IMR-90 (cell line): ENCODE data around the gene DBF4B. TPM values are rescaled to one million over a fixed set of nuclear protein-coding genes. Genes with fewer than 3 reads are reported as not detected.

Source experiments
- ATAC-seq: fragments of 200-7000 bp; cut with Tn5 transposase; 2 replicates; pipeline ENCODE4 v1.9.1; 2020; ENCODE audit warnings: low read depth, mild to moderate bottlenecking, moderate library complexity
- BruUV-seq: library from RNA; stranded (reverse); fragments of 400-500 nt; replicated peaks from 2 replicates; lab custom pipeline; 2021; lab: Mats Ljungman, UMichigan
- CTCF ChIA-PET: fragments of 300-600 bp; formaldehyde crosslinking; extraction: SDS; loops from one replicate; lab custom pipeline; 2021; ENCODE audit warnings: antibody characterized with exemption; lab: Yijun Ruan, JAX
- POLR2A ChIA-PET: fragments of 300-600 bp; sonication (Branson Sonifier 250); formaldehyde crosslinking; loops from one replicate; lab custom pipeline; 2022; ENCODE audit warnings: antibody characterized with exemption; ENCODE audit not compliant: unreplicated experiment; lab: Charles Lee
- DNase-seq: peaks from one replicate; pipeline ENCODE4 v3.0.0; 2013
- H2AFZ ChIP-seq: replicated peaks from 2 replicates; pipeline ENCODE3; 2013; ENCODE audit warnings: low read length, mild to moderate bottlenecking; ENCODE audit not compliant: poor library complexity
- H2AK5ac ChIP-seq: 2 replicates; pipeline ENCODE4 v1.6.1; 2013; ENCODE audit warnings: low read depth, low read length, inconsistent platforms
- H2AK9ac ChIP-seq: replicated peaks from 2 replicates; pipeline ENCODE3; 2013; ENCODE audit warnings: mild to moderate bottlenecking, low read depth, low read length, moderate library complexity; ENCODE audit not compliant: poor library complexity
- H2BK120ac ChIP-seq: 2 replicates; pipeline ENCODE4 v1.6.1; 2013; ENCODE audit warnings: low read depth, low read length, inconsistent platforms
- H2BK15ac ChIP-seq: 3 replicates; pipeline ENCODE4 v1.6.1; 2013; ENCODE audit warnings: low read depth, low read length, inconsistent platforms
- H2BK20ac ChIP-seq: 2 replicates; pipeline ENCODE4 v1.6.1; 2013; ENCODE audit warnings: low read depth, mild to moderate bottlenecking, inconsistent platforms, low read length, moderate library complexity
- H2BK5ac ChIP-seq: 2 replicates; pipeline ENCODE4 v1.6.1; 2013; ENCODE audit warnings: mild to moderate bottlenecking, low read depth, low read length, inconsistent platforms; ENCODE audit not compliant: poor library complexity, severe bottlenecking
- H3K14ac ChIP-seq: replicated peaks from 2 replicates; pipeline ENCODE4 v1.6.1; 2013; ENCODE audit warnings: low read depth, low read length, inconsistent platforms
- H3K18ac ChIP-seq: 2 replicates; pipeline ENCODE4 v1.6.1; 2013; ENCODE audit warnings: low read depth, low read length, control low read depth
- H3K23ac ChIP-seq: 2 replicates; pipeline ENCODE4 v1.6.1; 2013; ENCODE audit warnings: low read depth, low read length, inconsistent platforms
- H3K27ac ChIP-seq: 2 replicates; pipeline ENCODE4 v1.5.1; 2013; ENCODE audit warnings: mild to moderate bottlenecking, control low read depth, low read length; ENCODE audit not compliant: insufficient read depth
- H3K27me3 ChIP-seq: 2 replicates; pipeline ENCODE4 v1.6.1; 2013; ENCODE audit warnings: low read length; ENCODE audit not compliant: control insufficient read depth, insufficient read depth
- H3K36me3 ChIP-seq: 2 replicates; pipeline ENCODE4 v1.6.1; 2013; ENCODE audit warnings: low read length, mixed read lengths; ENCODE audit not compliant: control insufficient read depth, insufficient read depth
- H3K4ac ChIP-seq: 2 replicates; pipeline ENCODE4 v1.6.1; 2013; ENCODE audit warnings: low read depth, low read length, inconsistent platforms
- H3K4me1 ChIP-seq: 2 replicates; pipeline ENCODE4 v1.6.1; 2013; ENCODE audit warnings: low read length, mixed read lengths; ENCODE audit not compliant: control insufficient read depth, insufficient read depth
- H3K4me2 ChIP-seq: 2 replicates; pipeline ENCODE4 v1.6.1; 2013; ENCODE audit warnings: low read depth, mild to moderate bottlenecking, control low read depth, low read length, moderate library complexity
- H3K4me3 ChIP-seq: 2 replicates; pipeline ENCODE4 v1.5.1; 2013; ENCODE audit warnings: low read depth, mild to moderate bottlenecking, control low read depth, low read length, moderate library complexity; ENCODE audit not compliant: insufficient read depth
- H3K56ac ChIP-seq: 2 replicates; pipeline ENCODE4 v1.6.1; 2013; ENCODE audit warnings: low read length, inconsistent platforms; ENCODE audit not compliant: insufficient read depth; ENCODE audit errors: extremely low read depth
- H3K79me1 ChIP-seq, 2 experiments: 2 replicates each; pipeline ENCODE4 v1.6.1; 2013; ENCODE audit warnings: low read length in 2 of 2, inconsistent platforms in 1 of 2, low read depth in 1 of 2
- H3K9ac ChIP-seq: 2 replicates; pipeline ENCODE4 v1.6.1; 2013; ENCODE audit warnings: low read depth, low read length, control low read depth
- H3K9me1 ChIP-seq: 2 replicates; pipeline ENCODE4 v1.6.1; 2013; ENCODE audit warnings: low read length, inconsistent platforms; ENCODE audit not compliant: insufficient read depth
- H3K9me3 ChIP-seq: 2 replicates; pipeline ENCODE4 v1.6.1; 2013; ENCODE audit warnings: low read length; ENCODE audit not compliant: control insufficient read depth, insufficient read depth
- H4K20me1 ChIP-seq: 2 replicates; pipeline ENCODE4 v1.6.1; 2013; ENCODE audit warnings: low read length, inconsistent platforms; ENCODE audit not compliant: insufficient read depth
- H4K5ac ChIP-seq: 2 replicates; pipeline ENCODE4 v1.6.1; 2013; ENCODE audit warnings: mild to moderate bottlenecking, low read depth, low read length, control low read depth
- H4K8ac ChIP-seq, 2 experiments: 2 replicates each; pipeline ENCODE4 v1.6.1; 2013; ENCODE audit warnings: low read depth in 2 of 2, low read length in 2 of 2, control low read depth in 1 of 2, inconsistent platforms in 1 of 2
- H4K91ac ChIP-seq: 2 replicates; pipeline ENCODE4 v1.6.1; 2013; ENCODE audit warnings: low read depth, low read length, inconsistent platforms; ENCODE audit not compliant: insufficient read depth
- BHLHE40 ChIP-seq: fragments of 150-350 bp; IDR thresholded peaks from 2 replicates; pipeline ENCODE4 v1.6.1; 2016; ENCODE audit warnings: mild to moderate bottlenecking, low read depth, low read length
- CEBPB ChIP-seq: IDR thresholded peaks from 2 replicates; pipeline ENCODE4 v1.6.1; 2012; ENCODE audit warnings: low read depth, low read length, improper control_type of control experiment
- MAZ ChIP-seq: IDR thresholded peaks from 2 replicates; pipeline ENCODE4 v1.6.1; 2012; ENCODE audit warnings: low read depth, mild to moderate bottlenecking, low read length, improper control_type of control experiment, moderate library complexity, borderline replicate concordance
- MXI1 ChIP-seq: IDR thresholded peaks from 2 replicates; pipeline ENCODE4 v1.6.1; 2012; ENCODE audit warnings: low read depth, mild to moderate bottlenecking, low read length, moderate library complexity, borderline replicate concordance
- POLR2A ChIP-seq: IDR thresholded peaks from 2 replicates; pipeline ENCODE4 v1.6.1; 2012; ENCODE audit warnings: mild to moderate bottlenecking, low read depth, low read length
- RAD21 ChIP-seq: IDR thresholded peaks from 2 replicates; pipeline ENCODE4 v1.6.1; 2012; ENCODE audit warnings: low read length, improper control_type of control experiment
- WGBS, 2 experiments: methylation state at CpG; one replicate each; pipeline versions ENCODE4 v1.1.5 to v1.1.7; 2013; ENCODE audit warnings: missing lambda C conversion rate in 2 of 2; ENCODE audit not compliant: insufficient read length in 1 of 2; ENCODE audit errors: extremely low coverage in 2 of 2; 5-methylcytosine and 5-hydroxymethylcytosine counted together
- dilution Hi-C: fragments of 300-500 bp; cut with HindIII; formaldehyde crosslinking; loops from one replicate; pipeline ENCODE4 v1.14.3; 2018; ENCODE audit warnings: low sequenced_read_pairs; ENCODE audit not compliant: unreplicated experiment
- in situ Hi-C: fragments of 300-500 bp; cut with MboI; formaldehyde crosslinking; loops from 3 replicates; pipeline ENCODE4 v1.14.3; 2019; ENCODE audit warnings: low sequenced_read_pairs, inconsistent platforms, mixed read lengths
- intact Hi-C: fragments of 100-400 bp; cut with micrococcal nuclease; formaldehyde crosslinking; loops from 2 replicates; pipeline ENCODE4 v1.10.0; 2022
- polyA plus RNA-seq, 3 experiments: library from polyadenylated mRNA; depleted of rRNA; stranded (reverse); fragments of >200 nt; gene quantifications; 2 replicates each; pipeline ENCODE4 v1.2.3, GENCODE V29; 2012; ENCODE audit warnings: low replicate concordance in 1 of 3
- total RNA-seq: library from RNA; depleted of rRNA; stranded (reverse); fragments of >200 nt; gene quantifications from 2 replicates; pipeline ENCODE4 v1.2.3, GENCODE V29; 2012
- TF ChIP-seq, protein P1 (sequence below): fragments of 150-350 bp; IDR thresholded peaks from 2 replicates; pipeline ENCODE4 v1.6.1; 2017; ENCODE audit warnings: mild to moderate bottlenecking, antibody characterized with exemption, low read length, low read depth

DBF4B gene
- total and polyA plus RNA-seq, 2 of the 4 experiments (the other 2 are of a cell fraction), result 3.6 to 10.2 TPM

GRCh38 chr17:44759086-44759915 lies 50.8 kb downstream of the DBF4B start:
- Histone ChIP-seq H3K18ac (no peak overlapping the region), H2BK20ac (no peak overlapping the region), H2BK5ac (no peak overlapping the region), H3K4me1 (peaks cover 2% of the 10 kb centered on the region; the same call in 1 of the 2 replicates), H3K9me1 (0 out of 2 replicates have a peak, but pooled peaks cover 2% of the 10 kb centered on the region), H3K9me3 (no peaks in the 10 kb centered on the region), H3K27me3 (peaks cover 45% of the 10 kb centered on the region), H3K4ac (no peak overlapping the region), H2BK15ac (no peak overlapping the region), H4K91ac (no peak overlapping the region), H4K20me1 (no peaks in the 10 kb centered on the region), H3K4me3 (peak overlapping the region; percentile 47), H3K79me1 (no peaks in the 10 kb centered on the region), H3K27ac (no peak overlapping the region), H4K8ac (no peak overlapping the region), H3K36me3 (no peaks in the 10 kb centered on the region), H3K23ac (no peak overlapping the region; the same call in 1 of the 2 replicates), H2AFZ (peak overlapping the region; percentile 85), H2AK5ac (no peak overlapping the region), H4K5ac (no peak overlapping the region), H3K14ac (no peak overlapping the region), H3K4me2 (peak overlapping the region; percentile 91), H3K56ac (no peak overlapping the region), H3K9ac (no peak overlapping the region), H2AK9ac (peak overlapping the region; percentile 65), H2BK120ac (no peak overlapping the region)
- TF ChIP-seq POLR2A (no peak), BHLHE40 (no peak), RAD21 (no peak), MAZ (no peak), MXI1 (no peak), CEBPB (no peak)
- TF ChIP-seq, protein P1, sequence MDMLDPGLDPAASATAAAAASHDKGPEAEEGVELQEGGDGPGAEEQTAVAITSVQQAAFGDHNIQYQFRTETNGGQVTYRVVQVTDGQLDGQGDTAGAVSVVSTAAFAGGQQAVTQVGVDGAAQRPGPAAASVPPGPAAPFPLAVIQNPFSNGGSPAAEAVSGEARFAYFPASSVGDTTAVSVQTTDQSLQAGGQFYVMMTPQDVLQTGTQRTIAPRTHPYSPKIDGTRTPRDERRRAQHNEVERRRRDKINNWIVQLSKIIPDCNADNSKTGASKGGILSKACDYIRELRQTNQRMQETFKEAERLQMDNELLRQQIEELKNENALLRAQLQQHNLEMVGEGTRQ, result no peak
- 0% methylated on average over 4 of the region's 60 CpGs; no CpG with 5 or more reads in 1 of the 2 experiments for WGBS, 2 experiments
- ATAC-seq (peak; percentile 59), DNase-seq (no peak)
- ChIA-PET CTCF (interaction anchor here (0.6 kb wide), 1 partner anchor 816 kb away, joined by 3 read pairs; no protein-coding TSS in a partner anchor), POLR2A (no interaction called here)
- dilution Hi-C loops (no loop called here), in situ Hi-C loops (no loop called here), intact Hi-C loops (no loop called here)
- BruUV-seq, result no TSS peak
